D721Med (cell line): ENCODE measurements around the gene EIF3B.
"Not testable (repeated sequence)": the region's sequence is repeated elsewhere in the genome, so short reads cannot be mapped to it uniquely, and the experiment has no call there.

Source experiments
- DNase-seq: peaks from one replicate; pipeline ENCODE4 v3.0.0; 2011; ENCODE audit warnings: low spot score; ENCODE audit not compliant: insufficient read length
- FAIRE-seq: peaks from 2 replicates; lab custom pipeline; 2011; peaks lifted over from hg19 to GRCh38; lab: Jason Lieb, UNC
- TF ChIP-seq, protein P1 (sequence below): IDR thresholded peaks from 2 replicates; pipeline ENCODE4 v1.5.1; 2012; ENCODE audit warnings: mild to moderate bottlenecking, control low read depth; ENCODE audit not compliant: insufficient read depth; ENCODE audit errors: missing control alignments

EIF3B gene

DNA sequence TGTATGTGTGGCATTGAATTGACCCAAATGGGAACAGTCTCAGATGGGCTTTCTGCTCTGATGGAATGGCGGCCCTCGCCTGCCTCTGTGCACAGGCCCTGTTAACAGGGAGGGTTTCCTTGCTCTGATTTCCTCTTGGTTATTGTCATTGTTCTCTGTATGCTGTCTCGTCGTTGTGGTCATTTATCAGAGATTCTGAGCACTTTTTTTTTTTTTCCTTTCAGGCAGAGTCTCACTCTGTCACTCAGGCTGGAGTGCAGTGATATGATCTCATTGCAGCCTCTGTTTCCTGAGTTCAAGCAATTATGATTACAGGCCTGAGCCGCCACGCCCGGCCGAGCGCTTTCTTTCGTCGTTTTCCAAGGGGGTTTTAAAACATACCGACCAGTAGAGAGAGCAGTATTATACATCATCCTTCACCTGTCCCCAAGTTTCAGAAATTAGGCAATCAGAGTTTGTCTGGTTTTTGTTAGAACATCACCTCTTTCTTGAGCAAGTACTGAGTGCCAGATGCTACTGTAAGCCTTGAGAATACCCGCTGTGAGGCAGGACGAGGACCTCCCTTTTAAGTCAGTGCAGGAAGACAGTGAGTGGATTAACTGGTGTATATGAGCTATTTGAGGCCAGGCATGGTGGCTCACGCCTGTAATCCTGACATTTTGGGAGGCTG lies 55.3 kb downstream of the EIF3B start:
- FAIRE-seq (no peak), DNase-seq (no peak)
- TF ChIP-seq, protein P1, sequence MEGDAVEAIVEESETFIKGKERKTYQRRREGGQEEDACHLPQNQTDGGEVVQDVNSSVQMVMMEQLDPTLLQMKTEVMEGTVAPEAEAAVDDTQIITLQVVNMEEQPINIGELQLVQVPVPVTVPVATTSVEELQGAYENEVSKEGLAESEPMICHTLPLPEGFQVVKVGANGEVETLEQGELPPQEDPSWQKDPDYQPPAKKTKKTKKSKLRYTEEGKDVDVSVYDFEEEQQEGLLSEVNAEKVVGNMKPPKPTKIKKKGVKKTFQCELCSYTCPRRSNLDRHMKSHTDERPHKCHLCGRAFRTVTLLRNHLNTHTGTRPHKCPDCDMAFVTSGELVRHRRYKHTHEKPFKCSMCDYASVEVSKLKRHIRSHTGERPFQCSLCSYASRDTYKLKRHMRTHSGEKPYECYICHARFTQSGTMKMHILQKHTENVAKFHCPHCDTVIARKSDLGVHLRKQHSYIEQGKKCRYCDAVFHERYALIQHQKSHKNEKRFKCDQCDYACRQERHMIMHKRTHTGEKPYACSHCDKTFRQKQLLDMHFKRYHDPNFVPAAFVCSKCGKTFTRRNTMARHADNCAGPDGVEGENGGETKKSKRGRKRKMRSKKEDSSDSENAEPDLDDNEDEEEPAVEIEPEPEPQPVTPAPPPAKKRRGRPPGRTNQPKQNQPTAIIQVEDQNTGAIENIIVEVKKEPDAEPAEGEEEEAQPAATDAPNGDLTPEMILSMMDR = no peak

DNA sequence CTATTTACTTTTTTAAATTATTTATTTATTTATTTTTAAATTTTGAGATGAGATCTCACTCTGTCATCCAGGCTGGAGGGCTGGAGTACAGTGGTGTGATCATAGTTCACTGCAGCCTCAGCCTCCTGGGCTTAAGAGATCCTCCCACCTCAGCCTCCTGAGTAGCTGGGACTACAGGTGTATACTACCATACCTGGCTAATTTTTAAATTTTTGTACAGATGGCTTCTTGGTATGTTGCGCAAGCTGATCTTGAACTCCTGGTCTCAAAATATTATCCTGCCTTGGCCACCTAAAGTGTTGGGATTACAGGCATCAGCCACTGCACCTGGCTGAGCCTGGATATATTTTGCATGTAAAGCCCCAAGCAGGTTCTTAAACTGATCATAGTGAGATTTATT lies 56.4 kb downstream of the EIF3B start:
- TF ChIP-seq, protein P1 = no peak
- FAIRE-seq = no peak

DNA sequence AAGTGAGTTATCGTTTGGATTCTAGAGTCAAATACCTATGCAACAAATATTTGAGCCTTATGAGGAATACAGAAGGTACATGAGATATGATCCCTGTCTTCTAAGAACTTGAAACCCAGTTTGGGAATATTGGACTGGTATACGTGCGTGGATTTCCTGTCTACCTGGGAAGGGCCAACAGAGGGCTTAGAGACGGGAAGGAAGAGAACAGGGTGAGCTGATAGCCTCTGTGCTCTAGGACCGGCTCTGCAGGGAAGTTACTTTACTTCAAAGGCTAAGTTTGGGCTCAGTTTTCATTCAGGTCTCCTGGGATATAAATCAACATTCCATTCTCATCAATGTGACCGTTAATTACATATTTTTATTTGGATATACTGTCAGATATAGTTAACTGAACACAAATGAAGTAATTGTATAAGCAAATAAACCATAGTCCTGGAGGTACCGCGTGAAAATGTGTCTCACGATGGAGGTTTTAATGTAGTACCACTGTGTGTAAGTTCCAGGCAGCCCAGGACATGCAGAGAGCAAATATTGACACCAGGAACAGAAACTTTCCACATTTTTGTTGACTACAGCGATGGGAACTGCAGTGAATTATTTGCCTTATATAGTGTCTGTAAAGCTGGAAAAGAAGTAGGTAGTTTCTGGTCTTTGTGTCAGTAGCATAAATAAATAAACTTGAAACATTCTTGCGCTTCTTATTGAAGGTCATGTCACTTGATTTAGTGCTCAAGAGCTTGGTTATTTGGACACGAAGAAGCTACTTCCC lies 57.4 kb downstream of the EIF3B start:
- DNase-seq (no peak), FAIRE-seq (no peak)
- TF ChIP-seq, protein P1 = no peak

More for the DNA sequence above, 56.4 kb downstream of the EIF3B start:
- no peak for DNase-seq

DNA sequence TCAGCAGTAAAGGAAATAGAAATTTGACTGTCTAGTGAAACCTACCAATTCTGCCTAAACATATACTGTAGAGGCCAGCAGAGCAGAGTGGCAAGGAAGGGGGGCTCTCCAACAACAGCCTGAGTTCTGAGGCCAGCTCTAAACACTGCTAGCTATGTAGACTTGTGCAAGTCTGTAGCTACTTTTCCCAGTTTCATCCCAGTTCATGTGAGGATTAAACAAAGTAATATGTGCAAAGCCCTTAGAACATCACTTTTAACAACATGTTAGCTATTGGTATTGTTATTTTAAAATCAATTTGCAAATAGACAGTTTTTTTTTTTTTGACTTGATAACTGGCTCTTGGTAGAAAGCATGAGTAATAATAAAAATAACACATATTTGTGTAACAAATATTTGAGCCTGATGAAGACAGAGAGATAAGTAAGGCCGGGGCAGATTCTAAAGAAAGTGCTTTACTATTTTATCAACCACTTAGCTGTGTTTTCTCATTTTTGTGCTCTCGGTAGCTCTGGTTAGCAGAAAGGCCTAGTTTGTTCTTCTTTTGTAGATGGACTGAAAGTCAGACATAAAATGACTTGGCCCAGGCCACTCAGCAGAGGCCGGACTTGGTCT lies 58.1 kb downstream of the EIF3B start:
- TF ChIP-seq, protein P1 = no peak
- FAIRE-seq (no peak), DNase-seq (no peak)

DNA sequence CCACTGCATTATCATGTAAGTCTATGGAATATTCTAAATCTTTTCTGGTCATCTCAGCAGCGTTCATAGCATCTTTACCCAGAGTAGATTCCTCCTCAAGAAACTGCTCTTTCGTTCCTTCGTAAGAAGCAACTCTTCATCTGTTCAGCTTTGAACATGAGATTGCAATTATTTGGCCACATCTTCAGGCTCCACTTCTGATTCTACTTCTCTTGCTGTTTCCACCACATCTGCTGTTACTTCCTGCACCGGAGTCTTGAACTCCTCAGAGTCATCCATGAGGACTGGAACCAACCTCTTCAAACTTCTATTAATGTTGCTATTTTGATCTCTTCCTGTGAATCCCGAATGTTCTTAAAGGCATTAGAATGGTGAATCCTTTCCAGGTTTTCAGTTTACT lies 61.4 kb downstream of the EIF3B start:
- no peak for FAIRE-seq

DNA sequence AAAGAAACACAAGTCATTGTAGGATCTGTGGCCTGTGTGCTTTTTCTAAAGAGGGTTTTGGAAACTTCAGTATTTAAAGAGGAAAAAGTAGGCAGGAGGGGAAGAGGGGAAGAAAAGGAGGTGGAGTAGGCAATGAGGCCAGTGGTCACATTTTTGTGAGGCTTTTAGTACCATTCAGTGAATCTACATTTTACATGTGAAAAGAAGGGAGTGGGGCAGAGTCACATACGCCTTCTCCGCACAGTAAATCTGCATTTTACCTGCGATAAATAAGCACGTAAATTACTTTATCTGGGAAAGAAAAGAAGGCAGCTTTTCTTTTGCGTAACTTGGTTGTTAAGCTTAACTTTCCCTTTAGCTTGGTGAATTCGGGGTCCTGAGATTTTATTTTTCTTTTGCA lies 62.0 kb downstream of the EIF3B start:
- no peak for DNase-seq
- TF ChIP-seq, protein P1 = no peak
- no peak for FAIRE-seq

More for the DNA sequence above, 61.4 kb downstream of the EIF3B start:
- DNase-seq = no peak
- TF ChIP-seq, protein P1 = no peak

DNA sequence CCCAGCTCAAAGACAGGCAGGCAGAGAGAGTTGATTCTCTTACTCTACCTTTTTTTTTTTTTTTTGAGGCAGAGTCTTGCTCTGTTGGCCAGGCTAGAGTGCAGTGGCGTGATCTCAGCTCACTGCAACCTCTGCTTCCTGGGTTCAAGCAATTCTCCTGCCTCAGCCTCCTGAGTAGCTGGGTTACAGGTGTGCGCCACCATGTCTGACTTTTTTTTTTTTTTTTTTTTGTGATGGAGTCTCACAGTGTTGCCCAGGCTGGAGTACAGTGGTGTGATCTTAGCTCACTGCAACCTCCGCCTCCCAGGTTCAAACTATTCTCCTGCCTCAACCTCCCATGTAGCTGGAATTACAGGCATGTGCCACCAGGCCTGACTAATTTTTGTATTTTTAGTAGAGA lies 62.6 kb downstream of the EIF3B start:
- DNase-seq, FAIRE-seq: not testable (repeated sequence)
